CD14-positive monocyte (primary cell): ENCODE measurements around the gene TCOF1. TPM values are rescaled to one million over a fixed set of nuclear protein-coding genes. Genes with fewer than 3 reads are reported as not detected.

Experiments used
- DNase-seq, 3 donors: peaks; one replicate each; pipeline ENCODE4 v3.0.0-alpha.2; 2011 to 2022
- H2AFZ ChIP-seq: 2 replicates; pipeline ENCODE4 v1.6.0; 2012; ENCODE audit warnings: mild to moderate bottlenecking, low read depth, low read length, inconsistent platforms; ENCODE audit not compliant: insufficient read depth, poor library complexity, severe bottlenecking
- H3K27ac ChIP-seq, 2 donors: 1 replicate in 1 of 2; 2 replicates in 1 of 2; pipeline ENCODE4 v1.5.1; 2012 to 2013; ENCODE audit warnings: low read length in 2 of 2, control low read depth in 1 of 2, inconsistent platforms in 1 of 2, low read depth in 1 of 2, mild to moderate bottlenecking in 1 of 2
- H3K27me3 ChIP-seq, 2 donors: one replicate each; pipeline versions ENCODE4 v1.6.0 to v1.6.1; 2011 to 2013; ENCODE audit warnings: low read length in 2 of 2; ENCODE audit not compliant: control insufficient read depth in 2 of 2, insufficient read depth in 2 of 2
- H3K36me3 ChIP-seq, 2 donors: replicated peaks in 1 of 2; 1 replicate in 1 of 2; 2 replicates in 1 of 2; pipeline versions ENCODE4 v1.5.1 to v1.6.1; 2012 to 2013; ENCODE audit warnings: low read length in 2 of 2, control low read depth in 1 of 2, inconsistent platforms in 1 of 2, mild to moderate bottlenecking in 1 of 2; ENCODE audit not compliant: insufficient read depth in 2 of 2, control insufficient read depth in 1 of 2
- H3K4me1 ChIP-seq, 2 donors: 1 replicate in 1 of 2; 2 replicates in 1 of 2; pipeline versions ENCODE4 v1.5.1 to v1.6.1; 2012 to 2013; ENCODE audit warnings: low read length in 2 of 2, control low read depth in 1 of 2, inconsistent platforms in 1 of 2, mild to moderate bottlenecking in 1 of 2, moderate library complexity in 1 of 2; ENCODE audit not compliant: insufficient read depth in 2 of 2, control insufficient read depth in 1 of 2
- H3K4me2 ChIP-seq: replicated peaks from 2 replicates; pipeline ENCODE3; 2012; ENCODE audit warnings: low read length, moderate library complexity, mild to moderate bottlenecking; ENCODE audit not compliant: poor library complexity, severe bottlenecking; ENCODE audit errors: extremely low read depth
- H3K4me3 ChIP-seq, 3 experiments: fragments of 200-600 bp in 1 of 3; sonication (generic) in 1 of 3; replicated peaks in 1 of 3; 1 replicate in 2 of 3; 2 replicates in 1 of 3; pipeline ENCODE4 v1.5.1; 2011 to 2013; ENCODE audit warnings: low read length in 3 of 3, mild to moderate bottlenecking in 3 of 3, control low read depth in 2 of 3, low read depth in 2 of 3, inconsistent platforms in 1 of 3, moderate library complexity in 1 of 3
- H3K79me2 ChIP-seq: 2 replicates; pipeline ENCODE4 v1.6.0; 2012; ENCODE audit warnings: mild to moderate bottlenecking, control low read depth, inconsistent platforms, low read length, moderate library complexity; ENCODE audit not compliant: insufficient read depth
- H3K9ac ChIP-seq: 2 replicates; pipeline ENCODE4 v1.6.0; 2017; ENCODE audit warnings: low read length, mild to moderate bottlenecking; ENCODE audit not compliant: insufficient read depth, poor library complexity, severe bottlenecking
- H3K9me3 ChIP-seq, 2 donors: replicated peaks in 1 of 2; 1 replicate in 1 of 2; 2 replicates in 1 of 2; pipeline versions ENCODE4 v1.5.1 to v1.6.1; 2012 to 2013; ENCODE audit warnings: low read length in 2 of 2, control low read depth in 1 of 2; ENCODE audit not compliant: control insufficient read depth in 1 of 2, insufficient read depth in 1 of 2
- H4K20me1 ChIP-seq: 2 replicates; pipeline ENCODE4 v1.6.0; 2012; ENCODE audit warnings: mild to moderate bottlenecking, low read length, control low read depth, moderate library complexity; ENCODE audit not compliant: insufficient read depth
- H3K27ac Mint-ChIP-seq, 7 donors: one replicate each; pipeline ENCODE4 v1.8.0; 2020; ENCODE audit warnings: mild to moderate bottlenecking in 7 of 7, mixed read lengths in 7 of 7, moderate library complexity in 6 of 7, inconsistent platforms in 2 of 7
- H3K27me3 Mint-ChIP-seq, 3 donors: one replicate each; pipeline ENCODE4 v1.8.0; 2021 to 2022; ENCODE audit warnings: low read depth in 3 of 3, mild to moderate bottlenecking in 3 of 3, mixed read lengths in 3 of 3, moderate library complexity in 3 of 3, inconsistent platforms in 1 of 3
- H3K36me3 Mint-ChIP-seq, 2 donors: one replicate each; pipeline ENCODE4 v1.8.0; 2020; ENCODE audit warnings: mixed read lengths in 2 of 2, inconsistent platforms in 1 of 2, mild to moderate bottlenecking in 1 of 2
- H3K4me1 Mint-ChIP-seq: one replicate; pipeline ENCODE4 v1.8.0; 2020; ENCODE audit warnings: mild to moderate bottlenecking, mixed read lengths
- H3K4me3 Mint-ChIP-seq, 2 donors: one replicate each; pipeline ENCODE4 v1.8.0; 2020; ENCODE audit warnings: mild to moderate bottlenecking in 2 of 2, mixed read lengths in 2 of 2, moderate library complexity in 1 of 2
- H3K9me3 Mint-ChIP-seq, 7 donors: one replicate each; pipeline ENCODE4 v1.8.0; 2020 to 2022; ENCODE audit warnings: mixed read lengths in 7 of 7, mild to moderate bottlenecking in 6 of 7, moderate library complexity in 6 of 7, inconsistent platforms in 2 of 7
- CTCF ChIP-seq: fragments of 200-600 bp; IDR thresholded peaks from one replicate; pipeline ENCODE4 v1.8.0; 2022; ENCODE audit warnings: antibody characterized with exemption, mild to moderate bottlenecking
- WGBS: methylation state at CpG from one replicate; pipeline ENCODE4 v1.1.5; 2013; ENCODE audit warnings: missing lambda C conversion rate; ENCODE audit not compliant: insufficient coverage; 5-methylcytosine and 5-hydroxymethylcytosine counted together
- intact Hi-C, 2 donors: fragments of 100-400 bp; cut with micrococcal nuclease; formaldehyde crosslinking; loops; one replicate each; pipeline versions ENCODE4 v1.15.0 to v1.15.1; 2023
- polyA plus RNA-seq, 3 donors: library from polyadenylated mRNA; depleted of rRNA in 1 of 3; unstranded in 2 of 3; stranded (reverse) in 1 of 3; fragments of 300-500 nt in 2 of 3; fragments of >200 nt in 1 of 3; fragmentation: Illumina TruSeq in 2 of 3; gene quantifications; 1 replicate in 2 of 3; 2 replicates in 1 of 3; pipeline ENCODE4 v1.2.3, GENCODE V29; 2012 to 2021

The TCOF1 gene
- polyA plus RNA-seq, 3 donors = 1.4 to 18.0 (median 2.3) TPM

- no peak overlapping the region for H3K4me2 ChIP-seq
- peaks cover 16 to 18% of the 10 kb centered on the region in 2 donors for H3K4me1 ChIP-seq
- H4K20me1 ChIP-seq = peaks cover 10% of the 10 kb centered on the region
- H3K36me3 ChIP-seq = peaks cover 52 to 65% of the 10 kb centered on the region in 2 donors
- DNase-seq = no peak
- Mint-ChIP-seq H3K4me3 (no peak overlapping the region), H3K9me3 (no peaks in the 10 kb centered on the region), H3K27ac (no peak overlapping the region), H3K27me3 (no peaks in the 10 kb centered on the region), H3K36me3 (peaks cover 56 to 62% of the 10 kb centered on the region in 2 donors), H3K4me1 (peaks cover 25% of the 10 kb centered on the region)
- peaks cover 30% of the 10 kb centered on the region for H3K79me2 ChIP-seq
- H3K27ac ChIP-seq = no peak overlapping the region
- WGBS = no CpG with 5 or more reads among the region's 1 CpG
- no peak for TF ChIP-seq CTCF
- intact Hi-C loops = no loop called here
- no peak overlapping the region for H3K9ac ChIP-seq
- no peak overlapping the region for H2AFZ ChIP-seq
- H3K9me3 ChIP-seq = no peaks in the 10 kb centered on the region
- H3K27me3 ChIP-seq = no peaks in the 10 kb centered on the region
- H3K4me3 ChIP-seq = no peak overlapping the region
Observed at GRCh38 chr5:150361301-150361700, 3.8 kb downstream of the TCOF1 start.

GRCh38 chr5:150363185-150363584 is 5.7 kb downstream of the TCOF1 start:
- 89% methylated on average over 1 of the region's 2 CpGs for WGBS
- H3K4me1 Mint-ChIP-seq = peaks cover 14% of the 10 kb centered on the region

More at GRCh38 chr5:150363185-150363584, 5.7 kb downstream of the TCOF1 start:
- TF ChIP-seq CTCF = no peak
- H3K9ac ChIP-seq = no peak overlapping the region
- H3K4me3 Mint-ChIP-seq = no peak overlapping the region
- H3K79me2 ChIP-seq = peaks cover 24% of the 10 kb centered on the region
- H3K27me3 ChIP-seq = no peaks in the 10 kb centered on the region
- no peaks in the 10 kb centered on the region for H3K9me3 Mint-ChIP-seq
- peaks cover 6% of the 10 kb centered on the region in 2 donors for H3K4me1 ChIP-seq
- no peak overlapping the region for H2AFZ ChIP-seq
- H3K4me3 ChIP-seq = no peak overlapping the region
- intact Hi-C loops = no loop called here
- peaks cover 10% of the 10 kb centered on the region for H4K20me1 ChIP-seq
- H3K27ac ChIP-seq = no peak overlapping the region
- H3K9me3 ChIP-seq = no peaks in the 10 kb centered on the region
- peaks cover 66 to 76% of the 10 kb centered on the region in 2 donors for H3K36me3 Mint-ChIP-seq
- DNase-seq = no peak
- H3K36me3 ChIP-seq = peaks cover 64 to 82% of the 10 kb centered on the region in 2 donors
- H3K27me3 Mint-ChIP-seq = no peaks in the 10 kb centered on the region
- H3K4me2 ChIP-seq = no peak overlapping the region
- H3K27ac Mint-ChIP-seq = no peak overlapping the region
